ENCODE data around the gene PFN1. TPM values are rescaled to one million over a fixed set of nuclear protein-coding genes. Genes with fewer than 3 reads are reported as not detected.

PFN1 gene
- total RNA-seq, 1 experiment from 2014 or later, result 1,213 TPM

DNA sequence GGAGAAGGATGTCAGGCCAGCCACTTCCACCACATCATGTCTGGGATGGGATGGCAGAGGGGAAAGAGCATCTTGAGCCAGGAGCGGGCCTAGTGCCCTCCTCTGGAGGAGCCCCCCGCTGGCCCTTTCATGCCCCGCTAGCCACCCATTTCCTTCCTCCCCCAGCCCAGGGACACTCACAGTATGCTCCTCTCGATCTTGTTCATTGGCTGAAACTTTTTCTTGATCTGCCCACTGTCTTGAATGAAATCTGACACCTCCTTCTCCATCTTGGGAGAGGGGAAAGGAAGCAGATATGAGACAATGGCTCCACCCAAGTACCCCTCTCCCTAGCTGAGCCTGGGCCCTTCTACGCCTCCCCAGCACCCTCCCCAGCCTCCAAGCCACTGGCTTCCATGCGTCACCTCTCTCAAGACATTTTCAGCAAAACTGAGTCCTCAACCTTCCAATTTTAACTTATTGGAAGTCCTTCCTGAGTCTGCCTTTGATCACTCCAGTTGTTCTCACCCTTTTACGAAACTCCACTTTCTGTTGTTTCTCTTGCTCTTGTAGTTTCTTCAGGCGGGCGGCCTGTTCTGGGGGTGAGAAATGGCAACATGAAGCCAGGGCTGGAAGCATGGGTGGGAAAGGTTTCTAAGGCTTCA, 12.1 kb upstream of the PFN1 start:
- RAD21 ChIA-PET (ENCODE audit: low non-redundant PET in 1 of 2, low total read pairs in 2 of 2, uncharacterized antibody in 2 of 2, unreplicated experiment in 2 of 2), result no interaction called here
- peak overlapping the region; percentile 26; the same call in 1 of the 2 replicates for H3K27ac ChIP-seq (ENCODE audit: low read depth, low read length)
- intact Hi-C loops (cut with micrococcal nuclease), result no loop called here
- H3K4me1 ChIP-seq (ENCODE audit: control insufficient read depth in 1 of 2, insufficient read depth in 2 of 2, low read length in 2 of 2), result peaks cover 4 to 5% of the 10 kb centered on the region in 2 experiments; a peak in 2 of 4 replicates
- H3K9me2 ChIP-seq (ENCODE audit: insufficient read depth), result no peaks in the 10 kb centered on the region
- no peaks in the 10 kb centered on the region for H3K27me3 ChIP-seq (ENCODE audit: insufficient read depth, low read length)
- H3K9me3 ChIP-seq (ENCODE audit: control insufficient read depth in 1 of 2, insufficient read depth in 1 of 2, low read depth in 1 of 2, low read length in 2 of 2), result no peaks in the 10 kb centered on the region
- no peak for DNase-seq (ENCODE audit: low read depth, low spot score)
- POLR2A ChIA-PET, result no interaction called here
- TF ChIP-seq JUND (IDR thresholded peaks at IDR 0.05) (no peak), ELF1 (IDR thresholded peaks at IDR 0.05; ENCODE audit: borderline replicate concordance, low read depth) (no peak), ZNF274 (IDR thresholded peaks at IDR 0.05; ENCODE audit: low read depth, low read length) (no peak), RAD21 (IDR thresholded peaks at IDR 0.05; ENCODE audit: low read depth) (no peak), EZH2phosphoT487 (IDR thresholded peaks at IDR 0.05; ENCODE audit: borderline replicate concordance) (no peak), CBX3 (IDR thresholded peaks at IDR 0.05; ENCODE audit: low read depth) (no peak), ZBTB33 (IDR thresholded peaks at IDR 0.05; ENCODE audit: extremely low read depth, insufficient replicate concordance, low read length) (no peak), EZH2 (IDR thresholded peaks at IDR 0.05) (no peak)
- TF ChIP-seq, protein P1, sequence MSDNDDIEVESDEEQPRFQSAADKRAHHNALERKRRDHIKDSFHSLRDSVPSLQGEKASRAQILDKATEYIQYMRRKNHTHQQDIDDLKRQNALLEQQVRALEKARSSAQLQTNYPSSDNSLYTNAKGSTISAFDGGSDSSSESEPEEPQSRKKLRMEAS (IDR thresholded peaks at IDR 0.05), result no peak
- no peak overlapping the region for H3K4me2 ChIP-seq (ENCODE audit: low read length)
- H3K79me2 ChIP-seq (ENCODE audit: insufficient read depth, low read length), result peaks cover 7% of the 10 kb centered on the region; the same call in 1 of the 2 replicates
- peaks cover 0 to 4% of the 10 kb centered on the region in 2 experiments; a peak in 2 of 4 replicates for H3K36me3 ChIP-seq (ENCODE audit: control insufficient read depth in 1 of 2, insufficient read depth in 2 of 2, low read length in 2 of 2)
- H4K20me1 ChIP-seq (ENCODE audit: insufficient read depth), result no peaks in the 10 kb centered on the region
- no peak overlapping the region for H2AFZ ChIP-seq (ENCODE audit: low read depth, low read length, poor library complexity, severe bottlenecking)
- BruUV-seq (replicated peaks), result no TSS peak
- H3K9ac ChIP-seq (ENCODE audit: low read length), result no peak overlapping the region
- CTCF ChIA-PET, result no interaction called here
- H3K4me3 ChIP-seq (replicated peaks in 1 of 2; ENCODE audit: low read depth in 1 of 2, low read length in 2 of 2), result no peak overlapping the region
- ATAC-seq, result no peak

Measured in HCT116 (cell line).